SIG-M5 treated with dmso at 0.1 percent for 504 hours (cell line): ENCODE data around the gene DTX1.
"Not testable (repeated sequence)": the region's sequence is repeated elsewhere in the genome, so short reads cannot be mapped to it uniquely, and the experiment has no call there.

ENCODE experiments used
- DNase-seq: peaks from one replicate; lab custom pipeline; 2025; ENCODE audit not compliant: unreplicated experiment; lab: John Stamatoyannopoulos, UW

Gene DTX1

GRCh38 chr12:113112043-113112899, 55.7 kb downstream of the DTX1 start:
- DNase-seq: no peak

GRCh38 chr12:113113397-113113796, 56.9 kb downstream of the DTX1 start:
- no peak for DNase-seq

GRCh38 chr12:113114447-113115178, 58.1 kb downstream of the DTX1 start:
- no peak for DNase-seq

GRCh38 chr12:113115455-113116126, 59.1 kb downstream of the DTX1 start:
- DNase-seq: no peak

GRCh38 chr12:113116875-113117274, 60.3 kb downstream of the DTX1 start:
- no peak for DNase-seq

- not testable (repeated sequence) for DNase-seq
Measured at GRCh38 chr12:113117684-113118083, 61.2 kb downstream of the DTX1 start.

GRCh38 chr12:113118142-113118541, 61.6 kb downstream of the DTX1 start:
- DNase-seq: no peak

GRCh38 chr12:113119980-113120669, 63.6 kb downstream of the DTX1 start:
- no peak for DNase-seq

- no peak for DNase-seq
Measured at GRCh38 chr12:113120670-113121370, 64.3 kb downstream of the DTX1 start.

- no peak for DNase-seq
Measured at GRCh38 chr12:113127791-113128199, 71.3 kb downstream of the DTX1 start.

- DNase-seq: no peak
Measured at GRCh38 chr12:113128802-113129663, 72.5 kb downstream of the DTX1 start.

- DNase-seq: no peak
Measured at GRCh38 chr12:113129664-113130456, 73.3 kb downstream of the DTX1 start.

- no peak for DNase-seq
Measured at GRCh38 chr12:113130457-113131135, 74.1 kb downstream of the DTX1 start.

- no peak for DNase-seq
Measured at GRCh38 chr12:113131556-113131955, 75.0 kb downstream of the DTX1 start.

- DNase-seq: no peak
Measured at GRCh38 chr12:113133036-113133435, 76.5 kb downstream of the DTX1 start.

GRCh38 chr12:113133666-113134065, 77.1 kb downstream of the DTX1 start:
- DNase-seq: no peak

- DNase-seq: no peak
Measured at GRCh38 chr12:113134071-113134470, 77.5 kb downstream of the DTX1 start.

- DNase-seq: no peak
Measured at GRCh38 chr12:113134521-113134951, 78.0 kb downstream of the DTX1 start.
